NK-92 (cell line): ENCODE data around the gene ILDR2.
"Not testable (repeated sequence)": the region's sequence is repeated elsewhere in the genome, so short reads cannot be mapped to it uniquely, and the experiment has no call there.

ENCODE experiments used
- DNase-seq: peaks from one replicate; lab custom pipeline; 2025; ENCODE audit not compliant: unreplicated experiment; lab: John Stamatoyannopoulos, UW

Gene ILDR2

GRCh38 chr1:166895766-166896165 is 79.6 kb downstream of the ILDR2 start:
- no peak for DNase-seq

GRCh38 chr1:166889776-166890175 is 85.6 kb downstream of the ILDR2 start:
- no peak for DNase-seq

GRCh38 chr1:166888373-166889111 is 86.8 kb downstream of the ILDR2 start:
- DNase-seq, result no peak

- DNase-seq, result no peak
Observed at GRCh38 chr1:166884971-166885370, 90.4 kb downstream of the ILDR2 start.

GRCh38 chr1:166884040-166884642 is 91.2 kb downstream of the ILDR2 start:
- DNase-seq, result no peak

- DNase-seq, result no peak
Observed at GRCh38 chr1:166882893-166883292, 92.4 kb downstream of the ILDR2 start.

GRCh38 chr1:166878173-166878917 is 97.0 kb downstream of the ILDR2 start:
- DNase-seq, result not testable (repeated sequence)

- no peak for DNase-seq
Observed at GRCh38 chr1:166876540-166876838, 98.9 kb downstream of the ILDR2 start.

- DNase-seq, result peak; percentile 91
Observed at GRCh38 chr1:166875734-166876539, 99.4 kb downstream of the ILDR2 start, which contains the start of gene TADA1. Gene TADA1 (minus strand): TSS chr1:166876264. CDS start chr1:166876233, 31 bp downstream.

GRCh38 chr1:166875302-166875733 is 100.0 kb downstream of the ILDR2 start:
- DNase-seq, result no peak

- no peak for DNase-seq
Observed at GRCh38 chr1:166874464-166874863, 100.9 kb downstream of the ILDR2 start.

- no peak for DNase-seq
Observed at GRCh38 chr1:166870584-166870983, 104.8 kb downstream of the ILDR2 start.

GRCh38 chr1:166869318-166870099 is 105.8 kb downstream of the ILDR2 start:
- DNase-seq, result no peak

GRCh38 chr1:166868639-166869038 is 106.7 kb downstream of the ILDR2 start:
- DNase-seq, result no peak

- DNase-seq, result no peak
Observed at GRCh38 chr1:166865926-166866325, 109.4 kb downstream of the ILDR2 start.

- DNase-seq, result no peak
Observed at GRCh38 chr1:166859597-166859996, 115.7 kb downstream of the ILDR2 start.

GRCh38 chr1:166858726-166859419 is 116.5 kb downstream of the ILDR2 start:
- DNase-seq, result no peak
